Activated CD4-positive, alpha-beta memory T cell treated with anti-CD3 and anti-CD28 coated beads, Interleukin-2, amount 10 ng/mL, durations not matched to agents 7 days and 5 days (primary cell): ENCODE results near the gene ATP2B3. TPM values are rescaled to one million over a fixed set of nuclear protein-coding genes. Genes with fewer than 3 reads are reported as not detected.

Experiments
- CTCF ChIA-PET: fragments of 350-600 bp; sonication (Branson Sonifier 250); formaldehyde crosslinking; loops from one replicate; lab custom pipeline; 2021; ENCODE audit warnings: antibody characterized with exemption, inconsistent platforms; lab: Charles Lee
- POLR2A ChIA-PET: fragments of 350-600 bp; sonication (Branson Sonifier 250); formaldehyde crosslinking; loops from one replicate; lab custom pipeline; 2021; ENCODE audit warnings: antibody characterized with exemption; lab: Charles Lee
- DNase-seq: peaks from one replicate; pipeline ENCODE4 v3.0.0-alpha.2; 2020
- H3K27ac Mint-ChIP-seq: one replicate; pipeline ENCODE4 v1.8.0; 2021; ENCODE audit warnings: mild to moderate bottlenecking, mixed read lengths
- H3K27me3 Mint-ChIP-seq: one replicate; pipeline ENCODE4 v1.8.0; 2021; ENCODE audit warnings: mixed read lengths
- H3K36me3 Mint-ChIP-seq: one replicate; pipeline ENCODE4 v1.8.0; 2021; ENCODE audit warnings: low read depth, mixed read lengths
- H3K4me1 Mint-ChIP-seq: one replicate; pipeline ENCODE4 v1.8.0; 2021; ENCODE audit warnings: mixed read lengths
- H3K4me3 Mint-ChIP-seq: one replicate; pipeline ENCODE4 v1.8.0; 2021; ENCODE audit warnings: mild to moderate bottlenecking, mixed read lengths
- H3K9me3 Mint-ChIP-seq: one replicate; pipeline ENCODE4 v1.8.0; 2021; ENCODE audit warnings: mixed read lengths
- total RNA-seq, 2 experiments: library from RNA; stranded (reverse); gene quantifications; one replicate each; pipeline ENCODE4 v1.2.3, GENCODE V29; 2021

ATP2B3 gene
- total RNA-seq, 2 experiments from 2014 or later: not detected

DNA sequence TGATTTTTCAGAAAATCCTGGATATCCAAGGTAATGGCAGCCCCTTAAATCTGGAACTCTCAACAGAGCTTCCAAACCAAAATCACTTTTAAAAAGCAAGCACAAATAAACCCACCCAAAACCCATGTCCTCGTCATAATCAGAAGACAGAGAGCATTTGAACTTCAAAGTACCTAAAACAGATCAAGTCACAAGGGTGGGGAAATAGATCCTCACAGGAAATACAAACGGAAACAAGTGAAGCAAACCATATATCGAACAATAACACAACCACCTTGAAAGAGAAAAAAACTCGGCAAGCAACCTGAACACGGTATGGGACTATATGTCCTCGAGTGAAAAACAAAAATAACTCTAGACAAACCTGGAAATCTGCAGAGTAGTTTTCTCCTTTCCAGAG lies 97.4 kb downstream of the ATP2B3 start:
- ChIA-PET CTCF (no interaction called here), POLR2A (no interaction called here)
- peaks cover 20% of the 10 kb centered on the region for H3K27me3 Mint-ChIP-seq
- no peaks in the 10 kb centered on the region for H3K36me3 Mint-ChIP-seq
- DNase-seq: no peak
- peaks cover 12% of the 10 kb centered on the region for H3K4me1 Mint-ChIP-seq
- H3K4me3 Mint-ChIP-seq: no peak overlapping the region
- no peaks in the 10 kb centered on the region for H3K9me3 Mint-ChIP-seq
- H3K27ac Mint-ChIP-seq: no peak overlapping the region

DNA sequence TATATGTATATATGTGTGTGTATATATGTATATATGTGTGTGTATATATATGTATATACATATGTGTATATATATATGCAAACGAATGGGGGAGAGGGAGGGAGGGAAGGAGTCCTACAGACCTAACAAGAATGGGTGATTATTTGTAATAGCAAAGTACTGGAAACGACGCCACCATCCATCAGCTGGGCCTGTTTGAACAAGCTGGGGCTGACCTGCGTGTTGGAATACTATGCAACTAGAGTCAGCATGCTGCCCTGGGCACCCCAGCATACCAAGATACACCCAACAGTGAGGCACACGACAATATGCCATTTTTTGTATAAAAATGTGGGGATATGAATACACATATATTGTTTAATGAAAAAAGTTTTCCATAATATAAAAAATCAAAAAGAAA lies 103.1 kb downstream of the ATP2B3 start:
- Mint-ChIP-seq H3K4me3 (no peak overlapping the region), H3K9me3 (no peaks in the 10 kb centered on the region), H3K36me3 (no peaks in the 10 kb centered on the region), H3K27ac (no peak overlapping the region), H3K4me1 (no peaks in the 10 kb centered on the region), H3K27me3 (peaks cover 11% of the 10 kb centered on the region)
- DNase-seq: no peak
- ChIA-PET CTCF (no interaction called here), POLR2A (no interaction called here)

DNA sequence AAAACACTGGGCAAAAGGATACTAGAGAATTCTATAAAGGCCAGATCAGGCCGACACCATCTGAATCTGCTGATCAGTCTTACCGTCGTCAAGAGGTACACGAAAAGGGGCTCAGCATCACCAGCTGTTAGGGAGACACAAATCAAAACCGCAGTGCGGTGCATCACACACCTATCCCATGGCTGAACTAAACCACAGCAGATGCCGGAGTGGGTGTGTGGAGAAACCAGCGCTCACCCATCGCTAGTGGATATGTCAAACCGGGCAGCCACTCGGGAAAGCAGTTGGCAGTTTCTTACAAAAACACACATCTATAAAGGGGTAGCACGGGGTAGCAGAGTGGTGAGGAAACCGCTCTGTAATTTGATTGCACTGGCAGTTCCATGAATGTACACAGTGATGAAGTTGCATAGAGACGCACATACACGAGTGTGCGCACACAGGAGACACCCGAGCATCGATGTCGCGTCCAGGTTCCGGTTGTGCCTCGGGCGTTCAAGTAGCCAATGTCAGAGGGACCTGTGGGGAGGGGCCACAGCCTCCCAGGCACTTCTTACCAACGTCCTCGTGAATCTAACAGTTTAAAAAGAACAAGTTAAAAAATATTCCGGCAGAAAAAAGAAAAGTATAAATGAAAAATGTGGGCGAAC lies 104.6 kb downstream of the ATP2B3 start:
- Mint-ChIP-seq H3K4me1 (no peaks in the 10 kb centered on the region), H3K36me3 (no peaks in the 10 kb centered on the region), H3K27ac (no peak overlapping the region), H3K4me3 (no peak overlapping the region), H3K27me3 (peaks cover 8% of the 10 kb centered on the region), H3K9me3 (no peaks in the 10 kb centered on the region)
- DNase-seq: no peak
- POLR2A ChIA-PET: no interaction called here
- CTCF ChIA-PET: no interaction called here

DNA sequence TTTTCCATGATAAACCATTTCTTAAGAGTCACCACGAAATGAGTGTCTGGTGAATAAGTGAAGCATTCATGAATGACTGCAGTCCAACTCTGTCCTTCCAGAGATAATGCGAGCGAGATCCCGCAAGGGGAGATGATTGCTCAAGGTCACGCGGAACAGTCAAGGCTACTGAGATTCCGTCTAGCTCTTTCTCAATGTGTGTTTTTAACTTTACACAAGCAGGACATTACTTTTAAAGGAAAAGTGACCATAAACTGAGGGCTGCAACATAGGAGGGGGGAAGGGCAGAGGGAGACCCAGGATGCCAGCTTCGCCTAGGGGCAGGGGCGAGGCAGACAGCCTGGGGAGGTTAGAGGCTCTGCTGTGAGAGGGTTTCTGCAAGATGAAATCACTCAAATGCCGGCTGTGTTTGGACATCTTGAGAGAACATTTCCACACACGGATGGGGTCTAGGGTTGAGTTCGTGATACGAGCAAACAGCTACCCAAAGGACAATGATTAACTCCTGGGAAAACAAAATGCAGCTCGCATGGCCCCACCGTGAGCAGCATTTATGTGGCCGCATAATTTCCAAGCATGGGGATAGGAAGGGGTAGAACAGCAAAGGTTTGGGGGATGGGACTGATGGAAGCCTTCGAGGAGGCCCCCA lies 105.3 kb downstream of the ATP2B3 start:
- H3K4me1 Mint-ChIP-seq: no peaks in the 10 kb centered on the region
- H3K27ac Mint-ChIP-seq: no peak overlapping the region
- no peaks in the 10 kb centered on the region for H3K9me3 Mint-ChIP-seq
- H3K36me3 Mint-ChIP-seq: no peaks in the 10 kb centered on the region
- H3K27me3 Mint-ChIP-seq: peaks cover 5% of the 10 kb centered on the region
- ChIA-PET POLR2A (no interaction called here), CTCF (no interaction called here)
- H3K4me3 Mint-ChIP-seq: no peak overlapping the region
- DNase-seq: no peak

DNA sequence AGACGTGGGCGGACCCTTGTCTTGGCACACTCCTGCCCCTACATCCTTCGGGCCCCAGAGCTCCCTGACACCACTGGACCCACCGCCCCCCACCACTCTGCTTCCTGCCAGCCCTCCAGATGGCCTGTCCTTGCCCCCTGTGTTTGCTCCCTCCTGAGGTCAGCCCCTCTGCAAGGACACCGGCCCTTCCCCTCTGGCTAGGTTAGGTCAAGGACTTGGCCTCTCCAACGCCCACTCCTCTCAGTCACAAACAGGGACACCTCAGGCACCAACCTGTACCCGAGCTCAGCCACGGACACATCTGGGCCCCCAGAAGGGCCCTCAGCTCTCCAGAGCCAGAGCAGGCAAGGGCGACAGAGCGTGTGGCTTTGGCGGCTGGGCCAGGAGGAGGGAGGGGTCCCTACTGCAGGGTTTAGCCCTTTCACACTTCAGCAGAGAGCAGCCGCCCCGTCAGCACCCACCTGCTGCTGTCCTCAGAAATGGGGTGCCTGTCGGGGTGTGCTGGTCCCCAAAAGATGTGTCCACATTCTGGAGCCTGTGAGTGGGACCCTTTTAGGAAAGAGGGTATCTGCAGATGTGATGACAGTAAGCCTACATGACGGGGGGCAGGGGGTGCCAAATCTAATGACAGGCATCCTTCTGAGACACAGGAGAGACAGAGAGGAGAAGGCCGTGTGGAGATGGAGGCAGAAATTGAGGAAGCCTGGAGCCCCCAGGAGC lies 106.0 kb downstream of the ATP2B3 start:
- no peak overlapping the region for H3K4me3 Mint-ChIP-seq
- CTCF ChIA-PET: no interaction called here
- H3K27ac Mint-ChIP-seq: no peak overlapping the region
- no peaks in the 10 kb centered on the region for H3K4me1 Mint-ChIP-seq
- H3K27me3 Mint-ChIP-seq: peaks cover 3% of the 10 kb centered on the region
- no peaks in the 10 kb centered on the region for H3K36me3 Mint-ChIP-seq
- H3K9me3 Mint-ChIP-seq: no peaks in the 10 kb centered on the region
- no peak for DNase-seq
- POLR2A ChIA-PET: no interaction called here

DNA sequence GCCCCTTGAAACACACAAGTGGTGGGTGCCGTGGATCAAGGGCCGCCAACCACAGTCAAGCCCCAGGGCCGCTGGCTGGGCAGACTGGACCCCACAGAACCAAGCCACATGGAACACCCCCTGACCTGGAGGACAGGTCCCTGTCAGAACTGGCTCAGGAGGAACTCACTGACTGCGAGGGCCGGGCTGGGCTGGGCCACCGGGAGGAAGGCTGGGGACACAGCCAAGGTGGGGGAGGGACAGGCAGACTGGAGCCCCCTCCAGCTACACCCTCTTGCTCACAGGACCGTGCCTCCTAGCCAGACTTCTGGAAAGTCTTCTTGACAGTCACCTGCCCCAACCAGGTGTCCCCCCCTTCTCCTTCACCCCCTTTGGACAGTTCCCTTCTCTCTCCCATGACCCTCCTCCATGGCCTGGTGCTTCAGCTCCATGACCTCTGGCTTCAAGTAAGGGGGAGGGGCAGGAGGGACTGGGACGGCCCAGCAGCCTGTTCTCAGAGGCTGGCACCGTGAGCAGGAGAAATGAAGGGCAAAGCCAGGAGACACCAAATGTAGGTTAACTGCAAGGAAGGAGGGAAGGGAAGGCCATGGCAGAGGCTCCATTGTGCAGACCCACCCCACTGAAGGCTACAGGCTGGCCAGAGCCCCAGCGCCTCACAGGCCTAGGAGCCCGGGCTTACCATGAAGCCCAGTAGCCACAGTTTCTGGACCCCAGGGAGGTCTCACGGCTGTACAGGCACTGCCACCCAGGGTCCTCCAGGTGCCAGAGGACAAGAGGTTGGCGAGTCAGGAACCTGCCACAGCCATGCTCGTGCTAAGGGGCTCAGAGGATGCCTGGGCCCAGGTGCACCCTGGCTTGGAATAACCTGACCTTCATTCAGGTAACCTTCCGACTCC lies 107.0 kb downstream of the ATP2B3 start:
- no peak overlapping the region for H3K4me3 Mint-ChIP-seq
- no peaks in the 10 kb centered on the region for H3K4me1 Mint-ChIP-seq
- no peaks in the 10 kb centered on the region for H3K36me3 Mint-ChIP-seq
- H3K27ac Mint-ChIP-seq: no peak overlapping the region
- ChIA-PET CTCF (no interaction called here), POLR2A (no interaction called here)
- H3K27me3 Mint-ChIP-seq: no peaks in the 10 kb centered on the region
- H3K9me3 Mint-ChIP-seq: no peaks in the 10 kb centered on the region
- DNase-seq: no peak

DNA sequence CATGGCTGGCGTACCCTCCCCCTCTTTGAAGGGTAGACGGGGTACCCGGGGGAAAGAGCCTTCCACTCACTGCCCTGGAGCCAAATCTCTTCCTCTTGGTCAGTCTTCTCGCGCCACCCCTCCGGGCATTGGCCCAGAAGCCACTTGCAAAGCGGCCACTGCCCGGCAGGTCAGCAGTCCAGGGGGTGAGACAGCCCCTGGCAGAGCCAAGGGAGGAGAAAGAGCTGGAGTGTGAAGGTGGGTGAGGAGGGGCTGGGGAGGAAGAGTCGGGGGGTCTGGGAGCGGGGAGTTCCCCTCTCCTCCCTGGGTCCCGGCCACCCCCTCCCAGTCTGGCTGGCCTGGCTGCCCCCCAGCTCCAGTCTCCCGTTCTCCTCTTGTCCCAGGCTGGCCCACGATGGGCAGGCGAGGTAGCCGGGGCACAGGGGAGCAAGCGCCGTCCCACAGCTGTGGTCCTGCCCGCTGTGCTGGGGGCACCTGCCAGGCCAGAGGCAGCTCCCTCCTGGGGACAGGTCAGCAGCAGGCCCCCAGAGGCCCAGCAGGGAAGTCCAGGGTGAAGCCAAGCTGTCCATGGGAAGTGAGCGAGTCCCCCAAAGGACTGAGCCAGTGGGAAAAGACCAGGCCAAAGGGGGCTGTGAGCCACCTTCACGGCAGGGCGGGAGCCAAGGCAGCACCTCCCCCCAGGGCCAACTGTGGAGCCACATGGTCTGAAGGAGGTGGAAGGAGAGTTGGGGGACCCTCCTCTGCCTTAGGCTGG lies 108.0 kb downstream of the ATP2B3 start:
- Mint-ChIP-seq H3K27ac (no peak overlapping the region), H3K4me1 (no peaks in the 10 kb centered on the region), H3K4me3 (no peak overlapping the region), H3K9me3 (no peaks in the 10 kb centered on the region), H3K27me3 (no peaks in the 10 kb centered on the region), H3K36me3 (no peaks in the 10 kb centered on the region)
- POLR2A ChIA-PET: no interaction called here
- CTCF ChIA-PET: no interaction called here
- no peak for DNase-seq

DNA sequence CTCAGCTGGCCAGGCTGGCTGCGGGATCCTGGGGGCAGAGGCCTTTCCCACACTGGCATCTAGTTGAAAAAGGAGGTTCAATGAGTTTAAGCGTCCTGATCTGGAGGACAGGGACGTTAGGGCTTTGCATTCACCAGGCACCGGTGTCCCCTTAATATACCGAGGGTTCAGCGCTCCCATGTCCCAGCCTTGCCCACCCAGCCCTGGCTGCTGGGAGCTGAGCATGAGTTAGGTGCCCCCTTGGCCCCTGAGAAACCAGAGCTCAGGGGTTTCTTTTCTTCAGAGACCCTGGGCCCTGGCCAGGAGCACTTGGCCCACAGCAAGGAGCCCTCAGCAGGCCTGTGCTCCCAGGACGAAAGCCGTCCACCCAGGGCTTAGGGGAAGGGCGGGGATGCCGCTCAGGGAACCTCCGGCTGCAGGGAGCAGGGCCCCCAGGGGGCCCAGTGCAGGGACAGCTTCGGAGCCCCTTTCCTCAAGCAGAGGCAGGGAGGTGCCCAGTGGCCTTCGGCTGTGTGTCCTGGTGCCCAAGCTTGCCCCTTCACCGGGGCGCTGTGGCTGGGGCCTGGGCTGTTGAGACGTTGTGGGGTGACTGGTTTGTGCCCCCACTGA lies 108.7 kb downstream of the ATP2B3 start:
- H3K4me1 Mint-ChIP-seq: no peaks in the 10 kb centered on the region
- H3K27ac Mint-ChIP-seq: no peak overlapping the region
- no peaks in the 10 kb centered on the region for H3K9me3 Mint-ChIP-seq
- no peak overlapping the region for H3K4me3 Mint-ChIP-seq
- ChIA-PET CTCF (no interaction called here), POLR2A (no interaction called here)
- DNase-seq: no peak
- H3K27me3 Mint-ChIP-seq: peaks cover 3% of the 10 kb centered on the region
- no peaks in the 10 kb centered on the region for H3K36me3 Mint-ChIP-seq

DNA sequence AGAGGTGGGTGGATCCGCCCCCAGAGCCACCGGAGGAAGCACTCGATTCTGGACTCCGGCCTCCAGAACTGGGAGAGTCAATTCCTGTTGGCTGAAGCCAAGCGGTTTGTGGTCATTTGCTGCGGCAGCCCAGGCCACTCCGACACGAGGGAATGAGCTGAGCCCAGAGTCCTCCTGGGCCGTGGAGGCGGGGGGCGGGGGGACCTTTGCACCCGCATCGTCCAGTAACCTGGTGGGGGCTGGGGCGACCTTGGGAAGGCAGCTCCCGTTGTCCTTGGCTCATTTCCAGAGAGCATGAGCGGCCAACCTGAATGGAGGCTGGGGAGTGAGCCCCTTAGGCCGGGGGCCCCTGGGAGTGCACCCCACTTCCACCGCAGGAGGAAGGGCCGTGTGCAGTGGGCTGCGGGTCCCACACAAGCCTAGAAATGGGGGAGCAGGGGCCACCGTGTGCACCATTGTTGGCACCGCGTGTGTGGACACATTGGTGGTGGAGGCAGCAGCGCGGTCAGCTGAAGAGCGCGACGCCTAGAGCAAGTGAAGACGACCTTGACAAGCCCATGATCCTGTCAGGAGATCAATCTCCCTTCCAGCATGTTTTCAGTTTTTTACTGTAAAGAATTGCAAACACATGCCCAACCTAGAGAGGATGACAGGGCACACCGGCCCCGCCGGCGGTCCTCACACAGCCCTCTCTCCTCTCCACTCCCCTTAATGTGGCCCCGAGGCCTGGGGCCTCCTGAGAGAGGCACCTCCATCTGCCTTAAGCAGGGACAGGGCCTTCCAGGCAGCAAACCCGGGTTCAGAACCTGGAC lies 109.6 kb downstream of the ATP2B3 start:
- DNase-seq: no peak
- POLR2A ChIA-PET: no interaction called here
- Mint-ChIP-seq H3K4me1 (no peaks in the 10 kb centered on the region), H3K9me3 (no peaks in the 10 kb centered on the region), H3K4me3 (no peak overlapping the region), H3K27ac (no peak overlapping the region), H3K27me3 (peaks cover 4% of the 10 kb centered on the region), H3K36me3 (no peaks in the 10 kb centered on the region)
- CTCF ChIA-PET: no interaction called here

DNA sequence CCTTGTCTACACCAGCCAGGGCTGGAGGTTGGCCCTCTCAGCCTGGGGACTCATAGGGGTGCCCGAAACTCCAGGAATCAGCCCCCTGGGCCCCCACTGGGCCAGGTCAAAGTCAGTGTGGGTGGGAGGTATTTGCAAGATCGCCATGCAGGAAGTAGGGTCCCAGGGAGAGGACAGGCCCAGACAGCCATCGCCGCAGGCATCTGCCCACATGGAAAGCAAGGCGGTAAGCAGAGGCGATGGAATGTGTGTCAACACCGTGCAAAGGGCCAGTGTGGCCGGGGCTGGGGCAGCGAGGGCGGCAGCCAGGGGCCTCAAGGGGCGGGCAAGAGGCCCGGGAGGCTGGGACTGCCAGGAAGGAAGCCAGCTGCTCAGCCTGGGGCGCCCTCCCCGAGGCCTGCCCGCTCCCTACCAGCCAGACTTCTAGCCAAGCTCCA lies 110.3 kb downstream of the ATP2B3 start:
- H3K27ac Mint-ChIP-seq: no peak overlapping the region
- CTCF ChIA-PET: no interaction called here
- no peaks in the 10 kb centered on the region for H3K4me1 Mint-ChIP-seq
- POLR2A ChIA-PET: no interaction called here
- no peak for DNase-seq
- no peaks in the 10 kb centered on the region for H3K9me3 Mint-ChIP-seq
- H3K4me3 Mint-ChIP-seq: no peak overlapping the region
- H3K36me3 Mint-ChIP-seq: no peaks in the 10 kb centered on the region
- H3K27me3 Mint-ChIP-seq: peaks cover 4% of the 10 kb centered on the region

DNA sequence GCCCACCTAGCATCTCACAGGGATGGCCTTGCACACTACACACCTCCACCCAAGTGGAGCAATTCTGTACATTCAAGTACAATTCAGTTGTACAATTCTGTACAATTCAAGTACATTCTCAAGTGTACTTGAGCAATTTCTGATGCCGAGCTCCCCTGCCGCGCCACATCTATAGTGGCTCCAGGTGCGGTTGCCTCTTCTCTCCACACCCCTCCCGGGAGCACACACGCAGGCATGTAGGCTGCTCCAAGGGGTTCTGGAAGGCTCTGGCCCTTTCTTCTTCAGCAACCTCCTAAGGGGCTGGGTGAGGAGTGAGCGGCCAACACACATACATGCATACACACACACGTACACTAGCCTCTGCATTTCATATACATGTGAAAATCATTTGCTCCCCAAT lies 110.7 kb downstream of the ATP2B3 start:
- CTCF ChIA-PET: no interaction called here
- POLR2A ChIA-PET: no interaction called here
- H3K36me3 Mint-ChIP-seq: no peaks in the 10 kb centered on the region
- H3K27me3 Mint-ChIP-seq: peaks cover 4% of the 10 kb centered on the region
- no peak for DNase-seq
- no peaks in the 10 kb centered on the region for H3K4me1 Mint-ChIP-seq
- H3K9me3 Mint-ChIP-seq: no peaks in the 10 kb centered on the region
- no peak overlapping the region for H3K27ac Mint-ChIP-seq
- H3K4me3 Mint-ChIP-seq: no peak overlapping the region

DNA sequence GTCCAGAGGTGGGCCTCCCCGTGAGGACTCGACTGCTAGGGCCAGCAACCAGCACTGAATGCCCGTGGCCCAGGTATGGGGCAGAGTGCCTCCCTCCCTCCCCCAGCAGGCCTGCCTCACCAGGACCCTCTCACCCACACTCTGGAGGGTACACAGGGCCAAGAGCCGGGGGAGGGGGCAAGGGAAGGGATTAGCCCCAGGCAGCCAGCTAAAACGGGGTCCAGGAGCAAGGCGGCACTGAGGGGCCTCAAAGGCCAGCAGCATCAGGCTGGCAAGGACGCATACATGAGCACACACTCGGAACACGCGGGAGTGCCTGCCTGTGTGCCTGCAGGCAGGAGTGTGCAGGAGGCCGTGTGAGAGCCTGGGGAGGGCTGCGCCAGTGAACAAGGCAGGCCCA lies 111.2 kb downstream of the ATP2B3 start:
- H3K27ac Mint-ChIP-seq: no peak overlapping the region
- POLR2A ChIA-PET: no interaction called here
- H3K4me1 Mint-ChIP-seq: no peaks in the 10 kb centered on the region

More for the DNA sequence above, 111.2 kb downstream of the ATP2B3 start:
- Mint-ChIP-seq H3K27me3 (peaks cover 4% of the 10 kb centered on the region), H3K9me3 (no peaks in the 10 kb centered on the region), H3K4me3 (no peak overlapping the region), H3K36me3 (no peaks in the 10 kb centered on the region)
- DNase-seq: no peak
- CTCF ChIA-PET: no interaction called here
